ENCODE results near the gene UNC45B. TPM values are rescaled to one million over a fixed set of nuclear protein-coding genes. Genes with fewer than 3 reads are reported as not detected.
"Not testable (repeated sequence)": the region's sequence is repeated elsewhere in the genome, so short reads cannot be mapped to it uniquely, and the experiment has no call there.

The UNC45B gene
- total RNA-seq, 1 experiment from 2014 or later: not detected

- TF ChIP-seq REST (IDR thresholded peaks at IDR 0.05; ENCODE audit: low read depth): no peak
These were observed 44.3 kb upstream of the UNC45B start (continued) for GRCh38 chr17:35103271-35103670.

- Histone ChIP-seq H4K20me1 (ENCODE audit: insufficient read depth) (no peaks in the 10 kb centered on the region), H3K4me1 (ENCODE audit: control insufficient read depth in 1 of 2, insufficient read depth in 2 of 2, low read length in 2 of 2) (peaks cover 4 to 18% of the 10 kb centered on the region in 2 experiments; a peak in 3 of 4 replicates), H3K79me2 (ENCODE audit: insufficient read depth, low read length) (no peaks in the 10 kb centered on the region), H3K36me3 (ENCODE audit: control insufficient read depth in 1 of 2, insufficient read depth in 2 of 2, low read length in 2 of 2) (peaks cover 7 to 22% of the 10 kb centered on the region in 2 experiments), H3K27ac (ENCODE audit: low read depth, low read length) (no peak overlapping the region), H3K9me2 (ENCODE audit: insufficient read depth) (no peaks in the 10 kb centered on the region), H3K9me3 (ENCODE audit: control insufficient read depth in 1 of 2, insufficient read depth in 1 of 2, low read depth in 1 of 2, low read length in 2 of 2) (no peaks in the 10 kb centered on the region), H3K27me3 (ENCODE audit: insufficient read depth, low read length) (no peaks in the 10 kb centered on the region), H3K4me2 (ENCODE audit: low read length) (no peak overlapping the region), H3K9ac (ENCODE audit: low read length) (no peak overlapping the region), H2AFZ (ENCODE audit: low read depth, low read length, poor library complexity, severe bottlenecking) (no peak overlapping the region), H3K4me3 (replicated peaks in 1 of 2; ENCODE audit: low read depth in 1 of 2, low read length in 2 of 2) (no peak overlapping the region)
- ChIA-PET RAD21 (ENCODE audit: low non-redundant PET in 1 of 2, low total read pairs in 2 of 2, uncharacterized antibody in 2 of 2, unreplicated experiment in 2 of 2) (no interaction called here), CTCF (no interaction called here), POLR2A (interaction anchor here (1.0 kb wide), 1 partner anchor 11 kb away, joined by 3 read pairs; no protein-coding TSS in a partner anchor)
- BruUV-seq (replicated peaks): no TSS peak
- ATAC-seq (no peak), DNase-seq (ENCODE audit: low read depth, low spot score) (no peak)
- TF ChIP-seq SRF (IDR thresholded peaks at IDR 0.05; ENCODE audit: low read depth): no peak
- no peak for TF ChIP-seq ATF3 (IDR thresholded peaks at IDR 0.05)
- no peak for TF ChIP-seq YY1 (IDR thresholded peaks at IDR 0.05; ENCODE audit: extremely low read depth, insufficient replicate concordance, low read depth, low read length)
- TF ChIP-seq RAD21 (IDR thresholded peaks at IDR 0.05; ENCODE audit: low read depth): no peak
- TF ChIP-seq REST (IDR thresholded peaks at IDR 0.05; ENCODE audit: low read depth): no peak
- TF ChIP-seq SP1 (IDR thresholded peaks at IDR 0.05; ENCODE audit: low read depth): no peak
- TF ChIP-seq JUND (IDR thresholded peaks at IDR 0.05): no peak
- no peak for TF ChIP-seq POLR2A (IDR thresholded peaks at IDR 0.05; ENCODE audit: borderline replicate concordance, extremely low read depth, insufficient read depth, insufficient read length)
- no peak for TF ChIP-seq EGR1 (IDR thresholded peaks at IDR 0.05; ENCODE audit: low read depth)
- intact Hi-C loops (cut with micrococcal nuclease): no loop called here
These were observed 42.7 kb upstream of the UNC45B start for GRCh38 chr17:35104844-35105450.

- CTCF ChIA-PET; POLR2A ChIA-PET; H3K36me3 ChIP-seq (ENCODE audit: control insufficient read depth in 1 of 2, insufficient read depth in 2 of 2, low read length in 2 of 2); RAD21 ChIA-PET (ENCODE audit: low non-redundant PET in 1 of 2, low total read pairs in 2 of 2, uncharacterized antibody in 2 of 2, unreplicated experiment in 2 of 2); H3K27ac ChIP-seq (ENCODE audit: low read depth, low read length); H3K4me3 ChIP-seq (replicated peaks in 1 of 2; ENCODE audit: low read depth in 1 of 2, low read length in 2 of 2); H4K20me1 ChIP-seq (ENCODE audit: insufficient read depth); ATAC-seq; intact Hi-C loops (cut with micrococcal nuclease); H3K9me2 ChIP-seq (ENCODE audit: insufficient read depth); H2AFZ ChIP-seq (ENCODE audit: low read depth, low read length, poor library complexity, severe bottlenecking); H3K9me3 ChIP-seq (ENCODE audit: control insufficient read depth in 1 of 2, insufficient read depth in 1 of 2, low read depth in 1 of 2, low read length in 2 of 2); H3K9ac ChIP-seq (ENCODE audit: low read length); DNase-seq (ENCODE audit: low read depth, low spot score); H3K4me2 ChIP-seq (ENCODE audit: low read length); BruUV-seq (replicated peaks); H3K79me2 ChIP-seq (ENCODE audit: insufficient read depth, low read length); H3K27me3 ChIP-seq (ENCODE audit: insufficient read depth, low read length): not testable (repeated sequence)
- H3K4me1 ChIP-seq (ENCODE audit: control insufficient read depth in 1 of 2, insufficient read depth in 2 of 2, low read length in 2 of 2): peaks cover 4 to 18% of the 10 kb centered on the region in 2 experiments; a peak in 3 of 4 replicates
These were observed 36.8 kb upstream of the UNC45B start for GRCh38 chr17:35110791-35111190.
